WTC11 (cell line): ENCODE data around the gene PNPT1.

Experiments used
- NFATC4 ChIP-seq: fragments of 250-450 bp; sonication (Bioruptor Pico); IDR thresholded peaks from 2 replicates; pipeline ENCODE4 v1.9.0; 2021; ENCODE audit warnings: mild to moderate bottlenecking
- NFYB ChIP-seq: sonication (generic); formaldehyde crosslinking; conservative IDR thresholded peaks from 2 replicates; pipeline ENCODE4 v1.8.0; 2022; ENCODE audit warnings: low read depth, missing genetic modification reagents
- NR2C2 ChIP-seq: sonication (generic); formaldehyde crosslinking; IDR thresholded peaks from 2 replicates; pipeline ENCODE4 v1.8.0; 2022; ENCODE audit warnings: mild to moderate bottlenecking, missing genetic modification reagents
- OVOL2 ChIP-seq: fragments of 250-450 bp; sonication (Bioruptor Pico); IDR thresholded peaks from 2 replicates; pipeline ENCODE4 v1.9.0; 2021; ENCODE audit warnings: mild to moderate bottlenecking, borderline replicate concordance
- SP1 ChIP-seq: sonication (generic); formaldehyde crosslinking; conservative IDR thresholded peaks from 2 replicates; pipeline ENCODE4 v1.8.1; 2022; ENCODE audit warnings: missing genetic modification reagents
- TP53 ChIP-seq: sonication (generic); formaldehyde crosslinking; IDR thresholded peaks from 2 replicates; pipeline ENCODE4 v1.8.1; 2023; ENCODE audit warnings: mild to moderate bottlenecking, missing genetic modification reagents
- TF ChIP-seq, protein P1 (sequence below): fragments of 200-600 bp; IDR thresholded peaks from 2 replicates; pipeline ENCODE4 v1.8.0; 2022; ENCODE audit warnings: antibody characterized with exemption
- TF ChIP-seq, protein P2 (sequence below): sonication (generic); formaldehyde crosslinking; IDR thresholded peaks from 2 replicates; pipeline ENCODE4 v1.8.0; 2022; ENCODE audit warnings: mild to moderate bottlenecking, missing genetic modification reagents
- TF ChIP-seq, protein P3 (sequence below): sonication (generic); formaldehyde crosslinking; IDR thresholded peaks from 2 replicates; pipeline ENCODE4 v1.8.1; 2023; ENCODE audit warnings: mild to moderate bottlenecking, missing genetic modification reagents
- TF ChIP-seq, protein P4 (sequence below): sonication (generic); formaldehyde crosslinking; IDR thresholded peaks from 2 replicates; pipeline ENCODE4 v1.8.0; 2022; ENCODE audit warnings: mild to moderate bottlenecking, missing genetic modification reagents
- TF ChIP-seq, protein P5 (sequence below): sonication (generic); formaldehyde crosslinking; IDR thresholded peaks from 2 replicates; pipeline ENCODE4 v1.8.1; 2023; ENCODE audit warnings: mild to moderate bottlenecking, missing genetic modification reagents
- TF ChIP-seq, protein P6 (sequence below): sonication (generic); formaldehyde crosslinking; IDR thresholded peaks from 2 replicates; pipeline ENCODE4 v1.8.1; 2023; ENCODE audit warnings: mild to moderate bottlenecking, missing genetic modification reagents, moderate library complexity

DNA sequence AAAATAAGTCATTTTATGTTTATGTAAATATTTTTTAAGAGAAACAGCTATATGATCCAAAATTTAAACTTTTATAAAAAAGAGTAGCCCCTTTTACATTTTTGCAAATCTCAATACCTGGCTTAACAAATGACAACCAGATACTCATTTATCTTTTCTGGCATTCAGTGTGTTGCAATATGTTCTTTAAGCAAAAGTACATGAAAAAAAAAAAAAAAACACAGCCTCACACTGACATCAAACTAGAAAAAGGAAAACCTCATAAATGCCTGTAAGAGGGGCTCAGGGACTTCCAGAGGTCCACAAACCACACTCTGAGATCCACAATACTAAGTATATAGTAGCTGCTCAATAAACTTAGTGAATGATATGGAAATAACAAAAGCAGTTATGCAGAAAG lies 98.1 kb downstream of the PNPT1 start:
- TF ChIP-seq OVOL2 (CRISPR knock-in tag) (no peak), NR2C2 (CRISPR knock-in tag) (no peak), TP53 (CRISPR knock-in tag) (no peak), NFYB (CRISPR knock-in tag) (no peak), SP1 (no peak), NFATC4 (CRISPR knock-in tag) (no peak)
- TF ChIP-seq, protein P1, sequence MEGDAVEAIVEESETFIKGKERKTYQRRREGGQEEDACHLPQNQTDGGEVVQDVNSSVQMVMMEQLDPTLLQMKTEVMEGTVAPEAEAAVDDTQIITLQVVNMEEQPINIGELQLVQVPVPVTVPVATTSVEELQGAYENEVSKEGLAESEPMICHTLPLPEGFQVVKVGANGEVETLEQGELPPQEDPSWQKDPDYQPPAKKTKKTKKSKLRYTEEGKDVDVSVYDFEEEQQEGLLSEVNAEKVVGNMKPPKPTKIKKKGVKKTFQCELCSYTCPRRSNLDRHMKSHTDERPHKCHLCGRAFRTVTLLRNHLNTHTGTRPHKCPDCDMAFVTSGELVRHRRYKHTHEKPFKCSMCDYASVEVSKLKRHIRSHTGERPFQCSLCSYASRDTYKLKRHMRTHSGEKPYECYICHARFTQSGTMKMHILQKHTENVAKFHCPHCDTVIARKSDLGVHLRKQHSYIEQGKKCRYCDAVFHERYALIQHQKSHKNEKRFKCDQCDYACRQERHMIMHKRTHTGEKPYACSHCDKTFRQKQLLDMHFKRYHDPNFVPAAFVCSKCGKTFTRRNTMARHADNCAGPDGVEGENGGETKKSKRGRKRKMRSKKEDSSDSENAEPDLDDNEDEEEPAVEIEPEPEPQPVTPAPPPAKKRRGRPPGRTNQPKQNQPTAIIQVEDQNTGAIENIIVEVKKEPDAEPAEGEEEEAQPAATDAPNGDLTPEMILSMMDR: no peak
- TF ChIP-seq, protein P2, sequence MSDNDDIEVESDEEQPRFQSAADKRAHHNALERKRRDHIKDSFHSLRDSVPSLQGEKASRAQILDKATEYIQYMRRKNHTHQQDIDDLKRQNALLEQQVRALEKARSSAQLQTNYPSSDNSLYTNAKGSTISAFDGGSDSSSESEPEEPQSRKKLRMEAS (CRISPR knock-in tag): no peak
- TF ChIP-seq, protein P3, sequence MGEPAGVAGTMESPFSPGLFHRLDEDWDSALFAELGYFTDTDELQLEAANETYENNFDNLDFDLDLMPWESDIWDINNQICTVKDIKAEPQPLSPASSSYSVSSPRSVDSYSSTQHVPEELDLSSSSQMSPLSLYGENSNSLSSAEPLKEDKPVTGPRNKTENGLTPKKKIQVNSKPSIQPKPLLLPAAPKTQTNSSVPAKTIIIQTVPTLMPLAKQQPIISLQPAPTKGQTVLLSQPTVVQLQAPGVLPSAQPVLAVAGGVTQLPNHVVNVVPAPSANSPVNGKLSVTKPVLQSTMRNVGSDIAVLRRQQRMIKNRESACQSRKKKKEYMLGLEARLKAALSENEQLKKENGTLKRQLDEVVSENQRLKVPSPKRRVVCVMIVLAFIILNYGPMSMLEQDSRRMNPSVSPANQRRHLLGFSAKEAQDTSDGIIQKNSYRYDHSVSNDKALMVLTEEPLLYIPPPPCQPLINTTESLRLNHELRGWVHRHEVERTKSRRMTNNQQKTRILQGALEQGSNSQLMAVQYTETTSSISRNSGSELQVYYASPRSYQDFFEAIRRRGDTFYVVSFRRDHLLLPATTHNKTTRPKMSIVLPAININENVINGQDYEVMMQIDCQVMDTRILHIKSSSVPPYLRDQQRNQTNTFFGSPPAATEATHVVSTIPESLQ (CRISPR knock-in tag): no peak
- TF ChIP-seq, protein P4, sequence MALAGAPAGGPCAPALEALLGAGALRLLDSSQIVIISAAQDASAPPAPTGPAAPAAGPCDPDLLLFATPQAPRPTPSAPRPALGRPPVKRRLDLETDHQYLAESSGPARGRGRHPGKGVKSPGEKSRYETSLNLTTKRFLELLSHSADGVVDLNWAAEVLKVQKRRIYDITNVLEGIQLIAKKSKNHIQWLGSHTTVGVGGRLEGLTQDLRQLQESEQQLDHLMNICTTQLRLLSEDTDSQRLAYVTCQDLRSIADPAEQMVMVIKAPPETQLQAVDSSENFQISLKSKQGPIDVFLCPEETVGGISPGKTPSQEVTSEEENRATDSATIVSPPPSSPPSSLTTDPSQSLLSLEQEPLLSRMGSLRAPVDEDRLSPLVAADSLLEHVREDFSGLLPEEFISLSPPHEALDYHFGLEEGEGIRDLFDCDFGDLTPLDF (CRISPR knock-in tag): no peak
- TF ChIP-seq, protein P5, sequence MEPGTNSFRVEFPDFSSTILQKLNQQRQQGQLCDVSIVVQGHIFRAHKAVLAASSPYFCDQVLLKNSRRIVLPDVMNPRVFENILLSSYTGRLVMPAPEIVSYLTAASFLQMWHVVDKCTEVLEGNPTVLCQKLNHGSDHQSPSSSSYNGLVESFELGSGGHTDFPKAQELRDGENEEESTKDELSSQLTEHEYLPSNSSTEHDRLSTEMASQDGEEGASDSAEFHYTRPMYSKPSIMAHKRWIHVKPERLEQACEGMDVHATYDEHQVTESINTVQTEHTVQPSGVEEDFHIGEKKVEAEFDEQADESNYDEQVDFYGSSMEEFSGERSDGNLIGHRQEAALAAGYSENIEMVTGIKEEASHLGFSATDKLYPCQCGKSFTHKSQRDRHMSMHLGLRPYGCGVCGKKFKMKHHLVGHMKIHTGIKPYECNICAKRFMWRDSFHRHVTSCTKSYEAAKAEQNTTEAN (CRISPR knock-in tag): no peak
- TF ChIP-seq, protein P6, sequence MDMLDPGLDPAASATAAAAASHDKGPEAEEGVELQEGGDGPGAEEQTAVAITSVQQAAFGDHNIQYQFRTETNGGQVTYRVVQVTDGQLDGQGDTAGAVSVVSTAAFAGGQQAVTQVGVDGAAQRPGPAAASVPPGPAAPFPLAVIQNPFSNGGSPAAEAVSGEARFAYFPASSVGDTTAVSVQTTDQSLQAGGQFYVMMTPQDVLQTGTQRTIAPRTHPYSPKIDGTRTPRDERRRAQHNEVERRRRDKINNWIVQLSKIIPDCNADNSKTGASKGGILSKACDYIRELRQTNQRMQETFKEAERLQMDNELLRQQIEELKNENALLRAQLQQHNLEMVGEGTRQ: no peak
